Tibial nerve (tissue), 3 donors: ENCODE measurements around the gene TTC17.

Experiments
- POLR2A ChIP-seq, 2 donors: fragments of 450-650 bp; IDR thresholded peaks; one replicate each; pipeline ENCODE4 v1.6.1; 2017; ENCODE audit warnings: antibody characterized with exemption in 2 of 2, mild to moderate bottlenecking in 2 of 2, moderate library complexity in 2 of 2
- TF ChIP-seq, protein P1 (sequence below), 5 experiments: fragments of 200-600 bp in 3 of 5; fragments of 450-650 bp in 2 of 5; sonication (generic) in 3 of 5; IDR thresholded peaks; one replicate each; pipeline ENCODE4 v1.5.1; 2016 to 2019; ENCODE audit warnings: antibody characterized with exemption in 5 of 5, mild to moderate bottlenecking in 3 of 5, moderate library complexity in 2 of 5

GRCh38 chr11:43315966-43316365, 42.8 kb upstream of the TTC17 start:
- TF ChIP-seq, protein P1, sequence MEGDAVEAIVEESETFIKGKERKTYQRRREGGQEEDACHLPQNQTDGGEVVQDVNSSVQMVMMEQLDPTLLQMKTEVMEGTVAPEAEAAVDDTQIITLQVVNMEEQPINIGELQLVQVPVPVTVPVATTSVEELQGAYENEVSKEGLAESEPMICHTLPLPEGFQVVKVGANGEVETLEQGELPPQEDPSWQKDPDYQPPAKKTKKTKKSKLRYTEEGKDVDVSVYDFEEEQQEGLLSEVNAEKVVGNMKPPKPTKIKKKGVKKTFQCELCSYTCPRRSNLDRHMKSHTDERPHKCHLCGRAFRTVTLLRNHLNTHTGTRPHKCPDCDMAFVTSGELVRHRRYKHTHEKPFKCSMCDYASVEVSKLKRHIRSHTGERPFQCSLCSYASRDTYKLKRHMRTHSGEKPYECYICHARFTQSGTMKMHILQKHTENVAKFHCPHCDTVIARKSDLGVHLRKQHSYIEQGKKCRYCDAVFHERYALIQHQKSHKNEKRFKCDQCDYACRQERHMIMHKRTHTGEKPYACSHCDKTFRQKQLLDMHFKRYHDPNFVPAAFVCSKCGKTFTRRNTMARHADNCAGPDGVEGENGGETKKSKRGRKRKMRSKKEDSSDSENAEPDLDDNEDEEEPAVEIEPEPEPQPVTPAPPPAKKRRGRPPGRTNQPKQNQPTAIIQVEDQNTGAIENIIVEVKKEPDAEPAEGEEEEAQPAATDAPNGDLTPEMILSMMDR (IDR thresholded peaks at IDR 0.05): no peak
- TF ChIP-seq POLR2A (IDR thresholded peaks at IDR 0.05): no peak
